Left lobe of liver (tissue), 2 donors: ENCODE data around the gene NUBPL. TPM values are rescaled to one million over a fixed set of nuclear protein-coding genes. Genes with fewer than 3 reads are reported as not detected.
"Not testable (repeated sequence)": the region's sequence is repeated elsewhere in the genome, so short reads cannot be mapped to it uniquely, and the experiment has no call there.

Source experiments
- ATAC-seq: fragments of 200-7000 bp; cut with Tn5 transposase; one replicate; pipeline ENCODE4 v1.9.1; 2020; ENCODE audit warnings: mild to moderate bottlenecking, moderate library complexity
- DNase-seq: peaks from one replicate; pipeline ENCODE4 v3.0.0-alpha.2; 2020; ENCODE audit warnings: low spot score
- total RNA-seq: library from RNA; stranded (reverse); gene quantifications from one replicate; pipeline ENCODE4 v1.2.1, GENCODE V29; 2021
- donor health status: DM: no; HTN: no; CAD: no; lungs with moderate emphysema.
- donor health status: DM: no; HTN: yes; CAD: no.

Gene NUBPL
- total RNA-seq, 1 donor from 2014 or later, result 7.2 TPM

DNA sequence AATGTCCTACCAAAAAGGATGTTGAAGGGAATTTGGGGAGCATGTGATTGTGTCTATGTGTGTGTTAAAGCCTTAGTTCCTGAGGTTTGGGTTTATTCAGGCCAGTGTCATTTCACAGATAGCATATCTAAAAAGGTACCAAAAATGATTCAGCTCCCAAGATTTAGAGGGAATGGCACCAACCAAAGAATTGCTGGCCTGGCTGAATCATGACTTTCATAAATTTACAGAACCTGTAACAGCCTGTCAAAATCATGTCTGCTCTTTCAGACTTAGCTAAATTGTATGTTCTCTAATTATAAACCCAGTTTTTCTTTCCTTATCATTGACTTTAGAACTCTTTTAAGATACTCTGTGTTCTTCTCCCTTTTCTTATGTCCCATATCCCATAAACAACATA, 231.5 kb downstream of the NUBPL start:
- ATAC-seq, result no peak
- no peak for DNase-seq

DNA sequence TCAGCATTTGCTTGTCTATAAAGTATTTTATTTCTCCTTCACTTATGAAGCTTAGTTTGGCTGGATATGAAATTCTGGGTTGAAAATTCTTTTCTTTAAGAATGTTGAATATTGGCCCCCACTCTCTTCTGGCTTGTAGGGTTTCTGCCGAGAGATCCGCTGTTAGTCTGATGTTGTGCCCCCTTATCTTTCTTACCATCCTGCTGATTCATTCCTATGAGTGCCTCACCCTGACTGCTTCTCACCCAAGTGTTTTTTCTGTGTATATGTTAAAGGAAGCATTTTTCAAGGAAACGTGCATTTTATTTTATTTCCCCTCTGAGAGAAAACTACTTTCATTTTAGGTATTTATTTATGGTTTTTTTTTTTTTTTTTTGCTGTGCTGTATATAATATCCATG, 236.7 kb downstream of the NUBPL start:
- not testable (repeated sequence) for ATAC-seq, DNase-seq

DNA sequence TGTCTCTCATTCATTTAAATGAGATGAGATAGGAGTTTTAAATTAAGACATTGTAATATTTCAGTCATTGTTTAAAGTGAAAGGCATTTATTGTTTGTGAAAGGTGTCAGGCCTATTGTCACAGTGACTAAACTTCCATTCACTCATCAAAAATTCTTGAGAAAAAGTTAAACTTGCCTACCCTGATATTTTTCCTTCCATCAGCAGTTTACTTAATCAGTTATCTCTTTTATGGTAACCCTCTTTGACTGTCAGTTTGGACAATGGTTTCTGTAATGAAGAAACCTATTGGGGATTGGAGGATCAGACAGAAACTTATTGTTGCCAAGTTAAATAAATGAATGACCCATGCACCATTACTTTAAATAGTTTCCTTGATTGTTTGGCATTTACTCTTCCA, 241.6 kb downstream of the NUBPL start:
- DNase-seq (no peak), ATAC-seq (no peak)

DNA sequence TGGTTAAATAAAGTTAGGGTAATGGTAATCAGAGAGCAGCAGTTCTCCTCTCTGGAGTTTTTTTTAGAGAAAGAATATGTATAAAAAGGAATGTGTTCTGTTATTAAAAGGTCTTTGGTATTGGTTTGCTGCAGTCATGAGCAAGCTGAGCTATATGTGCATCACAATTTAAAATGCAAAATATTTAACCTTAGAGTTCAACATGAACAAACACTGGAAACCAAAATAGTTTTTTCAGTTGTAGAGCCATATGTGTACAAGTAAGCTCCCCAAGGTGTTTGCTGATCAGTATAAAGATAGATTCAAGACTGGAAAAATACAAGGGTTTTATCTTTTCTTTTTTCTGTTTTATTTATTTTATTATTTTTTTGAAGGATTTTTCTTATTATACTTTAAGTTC, 245.0 kb downstream of the NUBPL start:
- DNase-seq (no peak), ATAC-seq (no peak)

DNA sequence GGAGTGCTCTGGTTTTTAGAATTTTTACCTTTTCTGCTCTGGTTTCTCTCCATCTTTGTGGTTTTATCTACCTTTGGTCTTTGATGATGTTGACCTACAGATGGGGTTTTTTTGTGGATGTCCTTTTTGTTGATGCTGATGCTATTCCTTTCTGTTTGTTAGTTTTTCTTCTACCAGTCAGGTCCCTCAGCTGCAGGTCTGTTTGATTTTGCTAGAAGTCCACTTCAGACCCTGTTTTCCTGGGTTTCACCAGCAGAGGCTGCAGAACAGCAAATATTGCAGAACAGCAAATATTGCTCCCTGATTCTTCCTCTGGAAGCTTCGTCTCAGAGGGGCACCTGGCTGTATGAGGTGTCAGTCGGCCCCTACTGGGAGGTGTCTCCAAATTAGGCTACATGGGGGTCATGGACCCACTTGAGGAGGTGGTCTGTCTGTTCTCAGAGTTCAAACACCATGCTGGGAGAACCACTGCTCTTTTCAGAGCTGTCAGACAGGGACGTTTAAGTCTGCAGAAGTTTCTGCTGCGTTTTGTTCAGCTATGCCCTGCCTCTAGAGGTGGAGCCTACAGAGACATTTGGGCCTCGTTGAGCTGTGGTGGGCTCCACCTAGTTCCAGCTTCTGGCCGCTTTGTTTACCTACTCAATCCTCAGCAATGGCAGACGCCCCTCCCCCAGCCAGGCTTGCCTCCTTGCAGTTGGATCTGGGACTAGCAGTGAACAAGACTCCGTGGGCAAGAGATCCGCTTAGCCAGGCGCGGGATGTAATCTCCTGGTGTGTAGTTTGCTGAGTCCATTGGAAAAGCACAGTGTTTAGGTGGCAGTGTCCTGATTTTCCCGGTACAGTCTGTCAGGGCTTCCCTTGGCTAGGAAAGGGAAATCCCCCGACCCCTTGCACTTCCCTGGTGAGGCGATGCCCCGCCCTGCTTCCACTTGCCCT, 250.8 kb downstream of the NUBPL start:
- ATAC-seq, DNase-seq: not testable (repeated sequence)

DNA sequence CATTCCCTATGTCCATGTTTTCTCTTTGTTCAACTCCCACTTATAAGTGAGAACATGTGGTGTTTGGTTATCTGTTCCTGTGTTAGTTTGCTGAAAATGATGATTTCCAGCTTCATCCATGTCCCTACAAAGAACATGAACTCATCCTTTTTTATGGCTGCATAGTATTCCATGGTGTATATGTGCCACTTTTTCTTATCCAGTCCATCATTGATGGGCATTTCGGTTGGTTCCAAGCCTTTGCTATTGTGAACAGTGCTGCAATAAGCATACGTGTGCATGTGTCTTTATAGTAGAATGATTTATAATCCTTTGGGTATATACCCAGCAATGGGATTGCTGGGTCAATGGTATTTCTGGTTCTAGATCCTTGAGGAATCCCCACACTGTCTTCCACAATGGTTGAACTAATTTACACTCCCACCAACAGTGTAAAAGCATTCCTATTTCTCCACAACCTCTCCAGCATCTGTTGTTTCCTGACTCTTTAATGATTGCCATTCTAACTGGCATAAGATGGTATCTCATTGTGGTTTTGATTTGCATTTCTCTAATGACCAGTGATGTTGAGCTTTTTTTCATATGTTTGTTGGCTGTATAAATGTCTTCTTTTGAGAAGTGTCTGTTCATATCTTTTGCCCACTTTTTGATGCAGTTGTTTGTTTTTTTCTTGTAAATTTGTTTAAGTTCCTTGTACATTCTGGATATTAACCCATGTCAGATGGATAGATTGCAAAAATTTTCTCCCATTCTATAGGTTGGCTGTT, 252.7 kb downstream of the NUBPL start:
- ATAC-seq, DNase-seq: not testable (repeated sequence)

DNA sequence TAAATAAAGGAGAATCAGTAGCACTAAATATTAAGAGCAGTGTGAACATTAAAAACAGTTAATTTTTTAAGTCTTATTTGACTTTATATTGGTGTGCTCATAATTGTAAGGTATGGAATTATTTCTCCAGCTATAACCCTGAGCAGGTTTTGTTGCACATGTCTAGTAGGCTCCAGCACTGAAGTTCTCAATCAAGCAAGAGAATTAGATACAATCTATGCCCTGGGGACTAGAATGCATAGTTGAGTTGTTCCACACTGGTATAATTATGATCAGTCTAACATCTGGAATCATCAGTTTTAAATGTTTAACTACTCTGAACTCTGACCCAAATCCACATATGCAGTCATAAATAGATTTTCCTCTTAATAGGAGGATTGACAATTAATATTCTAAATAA, 258.1 kb downstream of the NUBPL start:
- ATAC-seq (no peak), DNase-seq (no peak)

DNA sequence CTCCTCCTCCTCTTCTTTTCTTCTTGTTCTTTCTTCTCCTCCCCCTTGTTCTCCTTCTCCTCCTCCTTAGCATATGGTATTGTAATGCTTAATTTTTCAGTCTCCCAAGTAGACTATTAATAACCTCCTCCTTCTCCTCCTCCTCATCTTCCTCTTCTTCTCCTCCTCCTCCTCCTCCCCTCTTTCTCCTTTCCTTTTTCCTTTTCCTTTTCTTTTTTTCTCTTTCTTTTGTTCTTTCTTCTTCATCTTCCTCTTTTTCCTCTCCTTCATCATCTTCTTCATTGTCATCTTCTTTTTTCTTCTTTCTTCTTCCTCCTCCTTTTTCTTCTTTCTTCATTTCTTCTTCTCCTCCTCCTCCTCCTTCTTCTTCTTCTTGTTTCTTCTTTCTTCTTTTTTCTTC, 264.3 kb downstream of the NUBPL start:
- DNase-seq, result no peak
- ATAC-seq, result no peak

DNA sequence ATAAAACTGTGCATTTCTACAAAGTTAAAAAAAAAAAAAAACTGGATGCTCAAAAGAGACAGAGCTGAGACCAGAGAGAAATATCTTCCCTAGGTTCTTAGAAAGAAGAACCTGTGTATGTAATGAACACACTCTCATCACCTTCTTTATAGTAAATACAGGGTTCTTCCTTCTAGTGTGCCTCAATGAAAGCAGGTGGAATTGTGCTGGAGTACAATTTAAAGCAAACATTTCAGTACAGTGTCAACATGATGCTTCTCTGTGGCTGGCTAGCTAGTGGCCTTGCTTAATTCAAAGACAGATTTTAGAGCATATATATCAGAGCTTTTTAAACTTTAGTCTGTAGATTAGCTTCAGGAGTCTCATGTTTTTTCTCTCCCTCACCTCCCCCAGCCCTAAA, 266.1 kb downstream of the NUBPL start:
- ATAC-seq, result no peak
- DNase-seq, result no peak

DNA sequence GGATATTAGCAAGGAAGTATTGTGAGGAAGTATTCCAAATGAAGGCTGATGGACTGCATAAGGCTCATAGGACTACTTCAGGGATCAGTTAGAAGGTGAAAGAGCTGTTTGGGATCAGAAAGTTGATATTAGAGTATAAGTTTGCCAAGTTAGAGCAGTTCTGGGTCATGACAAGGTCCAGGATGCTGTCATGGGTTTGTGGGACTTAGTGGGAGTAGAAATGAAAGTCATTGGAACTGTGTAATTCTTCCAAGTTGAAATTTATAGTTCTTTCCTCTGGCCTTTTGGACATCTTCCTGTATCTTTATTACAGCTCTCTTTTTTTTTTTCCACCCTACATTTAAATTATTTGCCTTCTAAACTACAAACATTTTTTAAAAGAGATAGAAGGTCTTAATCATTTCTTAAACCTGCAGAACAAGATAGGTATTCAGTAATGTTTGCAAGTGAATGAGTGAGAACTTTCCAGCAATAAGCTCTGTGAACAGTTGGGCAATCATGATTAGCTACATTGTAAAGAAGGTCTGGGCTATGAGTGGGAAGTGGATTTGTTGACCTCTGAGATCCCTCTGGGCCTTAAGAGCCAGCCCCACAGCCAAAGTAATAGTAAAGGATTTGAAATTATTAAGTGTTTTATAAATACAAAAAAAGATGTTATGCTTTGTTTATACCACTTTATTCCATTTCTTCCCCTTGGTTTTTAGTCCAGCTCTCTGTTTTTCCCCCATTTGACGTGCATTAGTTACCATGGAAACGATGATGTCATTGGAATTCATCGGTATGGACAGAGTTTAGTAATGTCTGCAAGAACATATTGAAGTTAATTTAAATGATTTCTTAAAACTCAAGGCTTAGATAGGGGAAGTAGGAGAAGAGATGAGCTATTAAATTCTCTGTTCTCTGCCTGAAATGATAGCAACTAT, 268.0 kb downstream of the NUBPL start:
- no peak for DNase-seq
- no peak for ATAC-seq

DNA sequence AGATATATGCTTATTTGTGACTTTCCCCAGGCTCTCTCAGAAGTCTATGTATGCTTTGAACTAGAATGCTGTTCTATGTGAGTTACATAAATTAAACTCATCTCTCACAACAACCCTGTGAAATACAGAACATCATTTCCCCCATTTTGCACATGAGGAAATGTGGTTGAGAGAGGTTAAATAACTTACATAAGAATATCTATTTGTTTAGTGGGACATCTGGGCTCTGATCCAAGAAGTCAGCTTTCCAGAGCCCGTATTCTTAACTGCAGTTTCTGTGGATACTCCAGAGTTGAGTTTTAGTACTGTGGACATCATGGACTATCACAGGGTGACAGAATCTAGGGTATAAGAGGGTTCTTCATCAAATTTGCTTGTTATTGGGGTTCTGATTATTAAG, 273.4 kb downstream of the NUBPL start:
- ATAC-seq (no peak), DNase-seq (no peak)

DNA sequence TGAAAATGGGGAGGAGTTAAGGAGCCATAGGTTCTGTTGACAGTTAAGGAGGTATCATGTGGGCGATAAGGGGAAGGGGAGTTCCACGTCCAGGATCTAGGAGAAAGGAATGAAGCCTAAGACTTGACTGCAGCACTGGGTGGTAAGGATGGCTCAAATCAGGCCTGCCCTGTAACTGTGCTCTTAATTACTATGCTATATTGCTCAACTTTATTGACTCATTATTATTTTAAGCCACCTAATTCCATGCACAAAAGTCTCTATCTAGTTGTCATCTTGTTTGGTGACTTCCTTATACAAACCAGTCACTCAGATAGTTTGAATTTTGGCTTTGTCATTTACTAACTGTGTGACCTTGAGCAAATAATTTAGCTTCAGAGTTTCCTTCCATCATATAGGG, 273.8 kb downstream of the NUBPL start:
- DNase-seq, result no peak

DNA sequence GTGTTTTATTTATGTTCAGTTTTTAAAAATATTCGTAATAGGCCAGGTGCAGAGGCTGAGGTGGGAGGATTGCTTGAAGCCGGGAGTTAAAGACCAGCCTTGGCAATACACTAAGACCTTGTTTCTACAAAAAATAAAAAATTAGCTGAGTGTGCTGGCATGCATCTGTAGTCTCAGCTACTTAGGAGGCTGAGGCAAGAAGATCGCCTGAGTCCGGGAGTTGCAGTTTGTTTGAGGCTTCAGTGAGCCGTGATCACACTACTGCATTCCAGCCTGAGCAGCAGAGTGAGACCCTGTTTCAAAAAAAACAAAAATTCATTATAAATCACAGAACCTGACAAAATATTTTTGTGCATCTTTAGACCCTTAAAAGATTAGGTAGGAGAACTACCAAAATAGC, 275.8 kb downstream of the NUBPL start:
- ATAC-seq, result no peak
- no peak for DNase-seq

More for the DNA sequence above, 273.8 kb downstream of the NUBPL start:
- no peak for ATAC-seq

DNA sequence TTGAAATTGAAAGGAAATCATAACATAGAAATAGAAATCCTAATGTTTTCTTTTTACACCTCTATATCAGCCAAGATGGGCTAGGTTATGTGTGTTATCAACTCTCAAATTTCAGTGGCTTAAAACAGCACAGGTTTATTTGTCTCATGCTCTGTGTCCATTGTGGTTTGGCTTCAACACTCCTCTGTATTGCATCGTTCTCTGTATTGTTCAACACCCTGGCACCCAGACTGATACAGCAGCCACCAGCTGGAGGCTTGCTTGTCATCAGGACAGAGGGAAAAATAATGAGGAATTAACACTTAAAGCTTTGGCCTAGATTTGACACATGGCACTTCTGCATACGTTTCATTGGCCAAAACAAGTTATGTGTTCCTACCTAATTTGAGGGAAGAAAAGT, 281.7 kb downstream of the NUBPL start:
- ATAC-seq, result no peak
- DNase-seq, result no peak

DNA sequence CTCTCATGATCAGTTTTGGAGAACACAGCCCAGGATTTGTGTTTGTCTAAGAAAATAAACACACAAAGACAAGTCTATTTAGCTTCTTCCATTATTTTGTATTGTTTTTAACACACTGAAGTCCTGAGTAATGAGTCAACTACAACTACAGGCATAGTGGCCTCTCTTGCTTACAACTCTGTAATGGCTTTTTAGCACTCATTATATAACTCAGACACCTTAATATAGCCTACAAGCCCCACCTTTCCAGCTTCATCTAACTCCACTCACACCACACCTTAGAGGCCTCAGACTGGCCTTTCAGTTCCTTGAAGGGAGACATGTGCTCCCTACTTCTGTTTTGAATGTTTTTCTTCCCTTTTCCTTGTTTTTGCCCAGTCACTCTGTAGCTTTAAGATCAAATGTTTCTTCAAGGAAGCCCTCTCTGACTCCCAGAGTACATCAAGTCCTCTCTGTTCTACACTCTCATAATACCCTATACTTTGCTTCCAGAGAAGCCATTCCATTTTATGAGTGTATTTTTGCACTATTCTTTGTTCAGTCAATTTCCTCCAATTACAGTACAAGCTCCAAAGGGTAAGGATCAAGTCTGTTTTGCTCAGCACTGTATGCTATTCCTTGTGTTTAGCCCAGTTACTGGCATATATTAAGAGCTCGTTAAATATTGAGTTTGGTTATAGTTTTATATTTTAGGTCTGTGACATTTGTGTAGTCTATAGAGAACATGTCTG, 282.3 kb downstream of the NUBPL start:
- ATAC-seq (no peak), DNase-seq (no peak)

DNA sequence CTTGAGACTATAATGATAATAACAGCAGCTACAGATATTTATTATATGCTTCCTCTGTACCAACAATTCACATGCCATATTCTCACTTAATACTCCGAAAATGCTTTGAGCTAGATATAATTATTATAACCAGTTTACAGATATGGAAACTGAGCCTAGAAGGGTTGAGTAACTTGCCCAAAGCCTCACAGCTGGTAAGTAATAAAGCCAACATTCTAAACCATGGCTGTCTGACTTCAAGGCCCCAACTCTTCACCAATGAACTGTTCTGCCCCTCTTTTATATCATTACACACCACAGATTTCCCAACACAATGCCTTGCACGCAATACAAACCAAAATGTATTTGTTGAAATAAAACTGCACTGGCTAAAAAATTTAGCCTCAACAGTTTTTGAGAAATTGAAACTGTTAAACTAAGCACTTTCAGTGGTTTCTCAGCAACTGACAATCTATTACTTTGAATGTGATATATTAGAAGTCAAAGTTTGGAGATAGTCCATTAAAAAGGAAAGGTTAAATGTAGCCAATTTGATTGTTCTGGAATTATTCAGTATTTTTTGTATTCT, 293.4 kb downstream of the NUBPL start:
- peak; percentile 38 for ATAC-seq

DNA sequence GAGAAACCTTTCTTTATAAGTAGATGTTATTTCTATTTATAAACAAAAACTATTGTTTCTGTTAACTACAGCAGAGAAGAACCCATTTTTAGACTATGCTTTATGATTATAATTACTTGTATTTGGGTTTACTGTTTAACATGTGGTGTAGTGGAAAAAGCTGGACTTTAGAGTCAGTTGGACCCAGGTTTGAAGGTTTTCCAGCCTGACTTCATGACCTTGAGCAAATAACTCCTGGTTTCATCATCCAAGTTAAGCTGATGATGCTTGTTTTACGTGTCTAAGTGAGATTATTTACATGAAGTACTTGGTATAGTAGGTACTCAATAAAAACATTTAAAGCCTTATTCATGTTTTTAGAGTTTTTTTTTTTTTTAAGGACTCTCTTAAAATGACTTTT, 294.1 kb downstream of the NUBPL start:
- ATAC-seq (peak; percentile 90), DNase-seq (peak; percentile 57)

More for the DNA sequence above, 293.4 kb downstream of the NUBPL start:
- no peak for DNase-seq

DNA sequence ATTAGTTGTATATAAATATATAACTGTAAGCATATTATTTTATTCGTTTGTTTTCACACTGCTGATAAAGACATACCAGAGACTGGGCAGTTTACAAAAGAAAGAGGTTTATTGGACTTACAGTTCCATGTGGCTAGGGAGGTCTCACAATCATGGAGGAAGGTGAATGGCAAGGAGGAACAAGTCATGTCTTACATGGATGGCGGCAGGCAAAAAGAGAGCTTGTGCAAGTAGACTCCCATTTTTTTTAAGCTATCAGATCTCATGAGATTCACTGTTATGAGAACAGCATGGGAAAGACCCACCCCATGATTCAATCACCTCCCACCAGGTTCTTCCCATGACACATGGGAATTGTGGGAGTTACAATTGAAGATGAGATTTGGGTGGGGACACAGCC, 294.8 kb downstream of the NUBPL start:
- not testable (repeated sequence) for DNase-seq, ATAC-seq

DNA sequence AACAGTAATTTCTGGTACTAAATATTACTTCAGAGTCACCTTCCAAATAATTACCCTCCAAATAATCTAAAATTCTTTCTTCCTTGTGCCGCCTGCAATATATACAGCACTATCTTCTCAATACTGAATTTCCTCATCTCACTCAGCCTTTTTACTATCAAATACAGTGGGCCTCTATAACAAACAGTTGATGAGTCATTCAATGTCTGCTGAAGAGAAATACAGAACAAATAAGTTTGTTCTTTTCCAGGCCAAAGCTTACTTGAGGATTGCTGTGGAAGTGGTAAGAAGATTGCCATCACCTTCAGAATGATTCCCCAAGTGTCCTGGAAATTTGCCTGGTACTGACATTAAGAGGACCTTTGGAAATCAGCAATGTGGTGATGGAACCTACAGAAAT, 297.7 kb downstream of the NUBPL start:
- ATAC-seq, result no peak

More for the DNA sequence above, 297.7 kb downstream of the NUBPL start:
- DNase-seq, result no peak
